GM19395 (cell line): ENCODE data around the gene TULP3.

Experiments
- ATAC-seq: cut with Tn5 transposase; IDR thresholded peaks from one replicate; pipeline ENCODE4 v1.9.1; 2021; ENCODE audit warnings: mild to moderate bottlenecking, moderate library complexity; ENCODE audit not compliant: unreplicated experiment

TULP3 gene

DNA sequence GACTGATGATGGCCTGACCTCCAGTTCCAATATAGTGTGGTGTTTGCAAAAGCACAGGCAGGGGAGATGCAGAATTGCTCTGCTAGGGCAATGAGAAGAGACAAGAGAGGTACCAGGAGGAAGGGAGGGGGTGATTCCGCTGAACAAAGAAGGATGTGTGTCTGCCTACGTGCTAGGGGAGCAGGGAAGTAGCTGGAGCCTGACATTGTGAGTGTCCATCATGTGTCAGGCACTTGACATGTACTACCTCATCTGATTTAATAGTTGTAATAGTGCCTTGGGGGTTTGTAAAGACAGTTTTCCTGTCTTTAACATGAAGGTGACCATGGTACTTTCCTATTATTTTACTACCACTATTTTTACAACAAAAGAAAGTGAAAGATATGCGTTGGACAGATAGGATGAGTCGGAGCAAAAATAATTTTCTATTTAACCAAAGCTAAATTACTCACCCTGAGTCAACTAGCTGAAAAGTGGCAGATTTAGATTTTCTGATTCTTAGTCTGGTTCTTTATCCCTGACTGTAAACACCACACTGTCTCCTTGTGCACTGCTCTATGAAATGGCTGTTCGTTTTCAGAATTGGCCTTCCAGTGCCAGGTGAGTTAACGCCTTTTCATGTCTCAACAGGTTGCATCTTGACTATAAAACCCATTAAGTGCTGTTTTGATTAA is 34.8 kb downstream of the TULP3 start:
- ATAC-seq, result no peak

DNA sequence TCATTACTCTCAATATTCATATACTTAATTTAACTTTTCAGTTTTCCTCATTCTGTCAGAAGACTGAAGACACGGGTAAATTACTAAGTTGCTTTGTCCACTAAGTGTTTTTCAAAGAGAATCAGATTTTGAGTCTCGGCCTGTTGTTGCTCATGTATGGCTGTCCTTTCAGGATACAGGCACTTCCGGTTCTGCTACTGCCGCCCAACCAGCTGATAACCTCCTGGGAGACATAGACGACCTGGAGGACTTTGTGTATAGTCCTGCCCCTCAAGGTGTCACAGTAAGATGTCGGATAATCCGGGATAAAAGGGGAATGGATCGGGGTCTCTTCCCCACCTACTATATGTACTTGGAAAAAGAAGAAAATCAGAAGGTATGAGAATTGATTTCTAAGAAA is 40.2 kb downstream of the TULP3 start:
- ATAC-seq, result no peak

DNA sequence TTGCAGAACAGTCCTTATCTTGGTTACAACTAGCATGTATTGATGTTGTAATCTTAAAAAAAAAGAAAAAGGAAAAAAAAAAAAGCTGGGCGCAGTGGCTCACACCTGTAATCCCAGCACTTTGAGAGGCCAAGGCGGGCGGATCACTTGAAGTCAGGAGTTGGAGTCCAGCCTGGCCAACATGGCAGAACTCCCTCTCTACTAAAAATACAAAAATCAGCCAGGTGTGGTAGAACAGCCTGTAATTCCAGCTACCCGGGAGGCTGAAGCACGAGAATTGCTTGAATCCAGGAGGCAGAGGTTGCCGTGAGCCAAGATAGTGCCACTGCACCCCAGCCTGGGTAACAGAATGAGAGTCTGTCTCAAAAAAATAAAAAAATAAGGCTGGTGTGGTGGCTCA is 42.9 kb downstream of the TULP3 start:
- no peak for ATAC-seq

DNA sequence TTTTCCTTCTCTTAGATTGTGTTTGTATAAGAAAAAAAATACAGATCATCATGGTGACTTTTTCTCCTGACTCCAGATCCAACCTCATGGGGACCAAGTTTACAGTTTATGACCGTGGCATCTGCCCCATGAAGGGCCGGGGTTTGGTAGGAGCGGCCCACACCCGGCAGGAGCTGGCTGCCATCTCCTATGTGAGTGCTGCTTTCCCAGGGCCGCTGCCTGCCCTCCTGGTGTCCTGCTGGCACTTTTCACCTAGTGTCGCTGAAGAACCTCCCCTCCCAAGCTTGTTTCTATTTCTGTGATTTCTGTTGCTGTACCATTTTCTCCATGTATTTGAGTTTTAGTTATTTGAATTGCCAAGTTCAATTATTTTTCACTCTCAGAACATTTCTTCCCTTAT is 43.7 kb downstream of the TULP3 start:
- no peak for ATAC-seq

DNA sequence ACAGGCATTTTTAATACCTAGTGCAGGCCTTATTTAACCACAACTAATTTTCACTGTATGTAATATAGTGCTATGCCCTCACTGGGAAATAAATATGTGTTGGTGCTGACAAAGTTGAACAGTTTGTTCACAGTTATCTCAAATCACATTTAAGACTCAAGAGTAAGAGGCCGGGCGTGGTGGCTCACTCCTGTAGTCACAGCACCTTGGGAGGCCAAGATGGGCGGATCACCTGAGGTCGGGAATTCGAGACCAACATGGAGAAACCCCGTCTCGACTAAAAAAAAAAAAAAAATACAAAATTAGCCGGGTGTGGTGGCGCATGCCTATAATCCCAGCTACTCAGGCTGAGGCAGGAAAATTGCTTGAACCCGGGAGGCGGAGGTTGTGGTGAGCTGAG is 45.6 kb downstream of the TULP3 start:
- no peak for ATAC-seq

DNA sequence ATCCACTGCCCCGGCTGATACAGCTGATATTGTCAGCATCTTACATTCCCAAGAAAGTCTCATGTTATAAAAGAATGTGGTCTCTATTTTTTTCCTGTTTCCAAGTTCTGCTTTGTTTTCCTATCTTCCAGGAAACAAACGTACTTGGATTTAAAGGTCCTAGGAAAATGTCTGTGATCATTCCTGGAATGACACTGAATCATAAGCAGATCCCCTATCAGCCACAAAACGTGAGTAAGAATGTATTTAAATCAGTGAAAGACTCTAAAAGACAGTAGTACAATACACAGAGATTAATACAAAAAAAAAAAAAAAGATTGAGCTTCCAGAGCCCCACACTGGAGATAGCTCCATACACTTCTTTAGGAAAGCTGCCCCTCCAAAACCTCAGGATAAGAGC is 46.8 kb downstream of the TULP3 start:
- ATAC-seq, result no peak

DNA sequence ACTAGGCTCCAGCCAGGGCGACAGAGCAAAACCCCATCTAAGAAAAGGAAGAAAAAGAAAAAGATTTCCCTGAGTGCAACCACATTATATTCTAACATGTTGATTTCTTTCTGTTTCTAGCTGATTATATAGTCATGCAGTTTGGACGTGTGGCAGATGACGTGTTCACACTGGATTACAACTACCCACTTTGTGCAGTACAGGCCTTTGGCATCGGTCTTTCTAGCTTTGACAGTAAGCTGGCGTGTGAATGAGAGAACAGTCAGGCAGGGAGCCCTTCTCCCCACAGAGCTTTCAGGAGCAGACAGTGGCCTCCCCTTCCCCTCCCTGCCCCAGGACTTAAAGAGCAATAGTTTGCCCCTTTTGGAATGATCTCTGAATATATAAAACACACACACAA is 48.5 kb downstream of the TULP3 start:
- no peak for ATAC-seq

DNA sequence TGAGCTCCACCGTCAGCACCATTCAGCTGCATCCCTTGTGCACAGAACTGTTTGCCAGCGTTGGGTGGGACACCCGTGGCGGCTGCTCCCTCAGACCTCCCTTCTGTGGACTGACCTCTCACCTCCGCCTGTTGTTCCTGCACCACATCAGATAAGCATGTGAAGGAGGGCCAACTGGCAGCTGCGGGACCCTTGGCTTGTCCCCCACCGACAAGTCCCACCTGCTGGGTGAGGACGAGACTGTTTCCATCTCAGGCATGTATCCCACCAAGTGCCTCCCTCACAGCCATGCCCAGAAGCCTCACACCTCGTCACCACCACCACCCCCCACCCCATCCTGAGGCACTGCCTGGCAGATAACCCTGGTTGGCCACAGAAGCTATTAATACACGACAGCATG is 49.9 kb downstream of the TULP3 start:
- ATAC-seq, result no peak

DNA sequence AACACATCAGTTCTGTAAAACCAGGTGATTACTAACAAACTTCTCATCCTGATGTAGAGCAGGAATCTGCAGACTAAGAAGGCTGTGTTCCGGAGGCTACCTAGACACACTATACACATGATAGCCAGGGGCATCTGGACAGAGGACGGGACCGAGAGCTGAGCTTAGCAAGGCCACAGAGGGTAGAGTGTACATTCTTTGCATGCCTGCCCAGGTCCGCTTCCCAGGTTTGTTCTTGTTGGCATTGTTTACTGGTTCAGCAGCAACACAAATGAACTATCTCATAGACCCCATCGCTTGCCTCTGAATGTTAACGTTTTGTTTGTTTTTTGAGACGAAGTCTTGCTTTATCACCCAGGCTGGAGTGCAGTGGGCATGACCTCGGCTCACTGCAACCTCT is 50.8 kb downstream of the TULP3 start:
- ATAC-seq, result no peak

DNA sequence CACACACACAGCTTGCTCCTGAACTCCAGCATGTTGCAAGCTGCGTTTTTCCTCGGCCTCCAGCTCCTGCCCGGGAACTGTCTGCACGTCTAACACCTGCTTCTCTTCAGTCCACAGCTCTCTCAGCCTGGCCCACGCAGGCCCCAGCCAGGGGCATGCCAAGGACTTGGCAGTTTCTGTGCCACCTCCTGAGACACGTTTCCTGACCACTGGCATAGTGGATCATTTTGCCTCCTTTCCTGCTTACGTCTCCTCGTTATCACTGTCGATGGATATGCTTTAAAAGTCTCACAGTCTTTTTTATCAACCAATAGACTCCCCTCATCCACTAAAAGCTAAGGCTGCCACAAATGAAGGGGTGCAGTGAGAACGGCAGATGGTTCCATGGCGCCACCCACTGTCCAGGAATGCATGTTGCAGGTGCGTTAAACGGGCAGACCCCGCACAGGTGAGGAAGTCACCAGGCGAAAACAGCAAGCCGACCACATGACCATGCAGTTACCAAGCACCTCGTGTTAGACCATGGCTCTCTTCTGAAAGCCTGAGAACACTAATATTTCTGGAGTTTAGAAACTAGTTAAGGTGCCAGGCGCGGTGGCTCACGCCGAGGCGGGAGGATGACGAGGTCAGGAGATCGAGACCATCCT is 53.8 kb downstream of the TULP3 start:
- ATAC-seq, result no peak

DNA sequence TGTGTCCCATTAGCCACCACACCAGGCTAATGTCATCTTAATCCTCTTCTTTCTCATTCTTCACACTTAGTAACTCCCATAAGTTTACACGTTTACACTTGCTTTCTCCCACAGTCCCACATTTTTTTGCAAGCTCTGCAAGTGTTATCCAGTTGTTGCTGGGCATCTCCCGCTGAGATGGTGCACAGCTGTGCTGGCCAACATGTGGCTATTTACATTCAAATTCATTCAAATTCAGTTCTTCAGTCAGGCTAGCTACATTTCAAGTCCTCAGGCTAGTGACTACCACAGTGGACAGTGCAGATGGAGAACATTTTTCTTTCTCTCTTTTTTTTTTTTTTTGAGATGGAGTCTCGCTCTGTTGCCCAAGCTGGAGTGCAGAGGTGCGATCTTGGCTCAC is 58.7 kb downstream of the TULP3 start:
- ATAC-seq, result no peak

DNA sequence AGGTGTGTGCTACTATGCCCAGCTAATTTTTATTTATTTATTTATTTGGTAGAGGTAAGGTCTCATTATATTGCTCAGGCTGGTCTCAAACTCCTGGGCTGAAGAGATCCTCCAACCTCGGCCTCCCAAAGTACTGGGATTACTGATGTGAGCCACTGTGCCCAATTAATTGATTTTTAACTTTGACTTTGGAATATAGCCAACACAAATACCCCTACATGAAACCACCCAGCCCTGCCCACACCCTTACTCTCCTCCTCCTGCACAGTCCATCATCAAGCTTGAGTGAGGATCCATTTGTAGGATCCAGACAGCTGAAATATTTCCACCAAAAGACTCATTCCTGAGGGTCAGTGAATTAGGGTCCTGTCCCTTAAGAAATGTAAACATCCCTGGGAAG is 65.2 kb downstream of the TULP3 start:
- no peak for ATAC-seq

DNA sequence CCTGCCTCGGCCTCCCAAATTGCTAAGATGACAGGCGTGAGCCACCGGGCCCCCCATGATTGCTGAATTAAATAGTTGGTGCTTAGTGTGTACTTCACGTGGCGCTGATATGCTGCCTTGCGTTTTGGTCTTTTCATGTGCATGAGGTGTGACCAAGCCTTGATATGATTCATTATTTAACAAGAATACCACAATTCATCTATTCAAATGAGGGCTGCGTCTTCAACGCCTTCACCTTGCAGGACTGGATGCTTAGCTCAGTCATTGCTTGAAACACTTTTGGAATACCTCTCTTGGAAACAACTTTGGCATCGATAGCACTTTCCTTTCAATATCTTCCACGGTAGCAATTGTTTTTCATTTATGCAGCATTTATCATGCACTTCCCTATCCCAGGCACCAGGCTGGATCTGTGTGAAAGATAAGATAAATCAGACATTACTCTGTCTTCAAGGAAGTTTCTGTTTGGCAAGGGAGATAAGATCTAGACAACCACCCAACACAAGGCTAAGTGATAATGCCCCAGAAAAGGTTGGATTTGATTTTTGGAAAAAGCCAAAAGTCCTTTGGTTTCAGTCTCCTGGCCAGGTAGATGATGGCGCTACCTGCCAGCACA is 67.2 kb downstream of the TULP3 start:
- ATAC-seq, result no peak

DNA sequence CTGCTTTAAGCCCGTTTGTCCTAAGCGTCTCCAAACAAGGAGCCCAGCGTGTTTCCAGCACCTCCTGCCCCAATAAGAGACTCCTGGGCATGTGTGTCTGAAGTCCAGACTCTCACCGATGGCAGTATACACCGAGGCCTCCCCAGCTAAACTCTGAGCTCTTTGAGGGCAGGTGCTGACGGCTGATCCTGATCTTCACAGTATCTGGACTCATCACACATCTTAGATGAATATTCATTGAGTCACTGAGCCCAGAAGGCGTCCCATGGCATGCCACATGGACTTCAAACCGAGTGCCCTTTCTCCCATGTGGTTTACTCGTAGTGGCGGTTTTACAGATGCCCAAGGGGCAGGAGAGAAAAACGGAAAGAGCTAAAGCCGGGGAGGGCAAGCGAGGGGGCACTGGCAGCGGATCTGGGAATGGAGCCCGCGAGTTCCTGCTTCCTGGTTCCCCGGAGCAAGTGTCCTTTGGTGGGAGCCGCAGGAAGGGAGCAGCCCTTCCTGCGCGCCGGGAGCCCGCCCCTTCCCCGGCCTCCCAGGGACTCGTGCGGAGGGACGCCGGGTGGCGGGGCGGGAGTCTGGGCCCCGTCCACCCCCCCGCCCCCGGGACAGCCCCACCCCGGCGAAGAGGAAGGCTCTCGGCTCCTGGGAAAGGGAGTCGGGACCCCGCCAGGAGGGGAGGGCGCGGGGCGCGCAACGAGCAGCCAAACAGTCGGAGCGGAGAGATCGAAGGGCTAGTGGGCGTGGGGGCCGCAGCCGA is 67.9 kb downstream of the TULP3 start:
- ATAC-seq, result no peak

DNA sequence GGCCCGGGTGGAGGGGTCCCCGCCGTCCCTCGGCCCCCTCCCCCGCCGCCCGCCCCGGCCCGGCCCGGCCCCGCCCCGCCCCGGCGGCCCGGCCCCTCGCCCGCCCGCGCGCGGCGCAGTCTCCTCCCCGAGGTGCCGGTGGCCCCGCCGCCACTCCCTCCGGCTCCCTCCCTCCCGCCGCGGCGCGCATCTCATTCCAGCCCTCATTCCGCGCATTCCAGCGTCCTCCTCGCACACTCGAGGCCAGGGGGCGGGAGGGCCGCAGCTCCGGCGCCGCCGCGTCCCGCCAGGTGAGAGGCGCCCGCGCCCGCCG is 68.5 kb downstream of the TULP3 start, which contains the start of gene TEAD4:
TEAD4 (plus strand) TSS at position 206 of the 313 bp plus-strand sequence.
- ATAC-seq, result no peak

DNA sequence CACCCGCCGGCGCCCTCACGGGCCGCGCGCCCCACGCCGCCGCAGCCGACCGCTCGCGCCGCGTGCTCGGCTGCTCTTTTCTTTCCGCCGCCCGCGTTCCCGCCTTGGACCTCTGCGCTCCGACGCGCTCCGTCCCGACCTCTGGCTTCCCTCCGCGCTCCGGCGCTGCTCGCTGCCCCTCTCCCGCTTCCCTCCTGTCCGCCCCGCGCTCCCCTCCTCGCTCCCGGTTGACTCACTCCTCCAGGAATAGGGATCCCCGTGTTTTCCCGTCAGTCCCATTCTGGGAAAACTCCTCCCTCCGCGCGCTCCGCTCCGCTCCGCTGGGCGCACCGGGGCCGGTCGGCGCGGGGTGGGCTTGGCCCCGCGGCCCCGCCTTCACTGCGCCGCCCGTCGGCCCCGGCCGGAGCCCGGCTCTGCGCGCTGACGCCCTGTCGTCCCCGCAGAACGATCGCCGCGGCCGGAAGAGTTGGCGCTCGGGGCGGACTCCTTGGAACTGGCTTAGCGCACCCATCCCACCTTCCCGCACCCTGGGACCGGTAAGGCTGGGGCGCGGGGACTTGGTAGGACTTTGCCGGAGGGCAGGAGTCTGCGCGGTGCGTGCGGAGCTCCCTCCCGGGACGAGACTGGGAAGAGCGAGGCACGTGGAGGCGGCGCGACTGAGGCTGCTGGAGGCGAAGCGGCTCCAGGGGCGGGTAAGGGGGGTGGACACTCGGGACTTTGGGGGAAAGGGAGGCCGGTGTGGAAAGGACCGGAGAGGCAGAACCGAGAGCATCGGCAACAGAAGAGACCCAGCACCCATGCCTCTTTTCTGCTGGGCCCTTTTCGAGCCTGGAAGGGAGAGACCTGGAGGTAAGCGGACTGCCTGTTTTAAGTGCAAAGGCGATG is 69.1 kb downstream of the TULP3 start:
- no peak for ATAC-seq

DNA sequence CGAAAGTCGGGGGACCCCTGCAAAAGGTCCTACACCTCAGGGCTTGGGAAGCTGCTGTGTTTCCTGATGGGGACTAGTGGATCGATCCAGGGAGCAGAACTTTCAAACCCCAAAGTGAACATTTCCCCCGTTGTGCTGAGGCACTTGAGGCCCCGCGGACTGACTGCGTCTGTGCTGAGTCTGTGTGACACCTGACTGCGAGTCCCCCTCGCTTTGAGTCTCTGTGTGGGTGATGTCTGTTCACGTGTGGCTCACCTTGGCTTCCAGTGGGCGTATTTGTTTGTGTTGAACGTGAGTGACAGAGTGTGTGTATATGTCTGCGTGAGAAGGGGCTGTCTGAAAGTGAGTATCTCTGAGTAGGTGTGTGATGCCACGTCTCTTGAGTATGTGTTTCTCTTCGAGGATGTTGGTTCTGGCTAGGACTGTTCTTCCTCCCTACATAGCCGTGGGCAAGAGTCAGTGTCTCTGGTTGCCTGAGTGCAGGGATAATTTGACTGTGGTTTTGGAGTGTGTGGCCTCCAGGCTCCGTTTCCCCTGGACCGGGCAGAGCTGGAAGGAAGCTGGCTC is 69.8 kb downstream of the TULP3 start:
- ATAC-seq, result no peak

DNA sequence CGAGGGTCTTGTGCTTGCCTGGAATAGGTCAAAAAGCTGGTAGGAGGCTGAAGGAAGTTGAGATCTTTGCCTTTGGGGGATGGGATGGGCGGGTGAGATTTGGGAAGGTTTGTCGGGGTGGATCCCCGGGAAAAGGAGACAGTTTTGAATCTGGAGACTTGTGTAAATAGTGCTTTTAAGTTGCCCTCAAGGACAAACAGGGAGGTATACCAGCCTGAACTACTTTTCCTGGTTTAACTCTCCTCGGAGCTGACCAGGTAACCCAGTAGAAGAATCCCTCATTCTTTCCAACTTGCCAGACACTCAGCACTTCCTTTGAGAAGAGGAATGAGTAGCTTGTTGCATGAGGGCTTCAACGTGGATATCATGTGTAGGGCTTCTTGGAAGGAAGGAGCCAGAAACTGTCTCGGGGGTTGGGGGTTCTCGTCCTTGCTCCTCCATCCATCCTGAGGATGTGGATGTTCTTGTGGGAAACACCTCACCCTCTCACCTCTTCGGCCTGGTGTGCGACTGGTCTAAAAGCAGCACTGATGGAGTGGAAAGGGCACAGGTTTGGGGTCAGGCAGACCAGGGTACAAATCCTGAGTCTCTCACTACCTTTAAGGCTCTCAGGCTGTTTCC is 70.4 kb downstream of the TULP3 start:
- no peak for ATAC-seq

DNA sequence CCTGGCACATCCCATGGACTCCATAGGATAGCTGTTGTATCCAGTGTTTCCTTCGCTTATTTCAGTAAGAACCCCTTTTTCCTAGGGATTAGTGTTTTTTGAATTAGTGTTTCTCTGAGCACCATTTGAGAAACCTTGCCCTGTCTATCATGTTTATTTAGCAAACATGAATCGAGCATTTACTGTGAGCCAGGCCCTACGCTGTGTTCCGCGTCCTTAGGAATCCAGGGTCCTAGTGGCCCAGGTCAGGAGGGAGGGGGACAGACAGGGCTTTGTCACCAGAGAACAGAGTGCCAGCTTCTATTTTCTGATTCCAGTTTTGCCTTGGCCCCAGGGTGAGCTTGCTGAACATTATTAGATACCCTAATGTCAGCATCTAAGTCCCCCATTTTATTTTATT is 71.0 kb downstream of the TULP3 start:
- no peak for ATAC-seq

DNA sequence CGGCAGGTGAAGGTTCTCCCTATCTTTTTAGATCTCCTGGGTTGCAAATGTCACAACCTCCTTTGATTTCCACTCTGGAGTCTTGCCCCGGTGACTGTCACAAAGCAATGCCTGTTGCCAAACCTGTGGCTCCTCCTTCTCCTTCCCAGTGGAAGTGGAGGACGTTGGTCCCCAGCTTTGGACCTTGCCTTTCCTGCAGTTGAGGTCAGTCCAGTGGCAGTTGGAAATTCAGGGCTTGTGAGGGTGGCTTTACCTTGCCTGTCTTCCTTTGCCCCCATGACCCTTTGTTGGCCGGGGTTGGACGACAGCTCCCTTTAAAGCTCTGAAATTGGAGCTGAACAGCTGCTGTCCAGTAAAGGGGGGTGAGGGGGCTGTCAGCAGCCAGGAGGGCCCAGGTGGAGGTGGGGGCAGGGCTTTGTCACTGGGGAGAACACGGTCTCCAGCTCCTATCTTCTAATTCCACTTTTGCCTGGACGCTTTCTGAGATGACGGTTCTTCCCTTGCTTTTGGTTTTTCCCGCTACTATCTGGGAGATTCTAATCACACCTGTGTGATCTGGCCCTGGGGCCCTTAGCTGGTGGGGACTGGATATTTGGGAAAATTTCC is 72.6 kb downstream of the TULP3 start:
- no peak for ATAC-seq
